H9 (cell line): ENCODE results near the gene FAM240A. TPM values are rescaled to one million over a fixed set of nuclear protein-coding genes. Genes with fewer than 3 reads are reported as not detected.

Experiments
- DNase-seq: peaks from one replicate; pipeline ENCODE4 v3.0.0-alpha.2; 2017
- H2AFZ ChIP-seq: one replicate; pipeline ENCODE4 v1.6.1; 2013; ENCODE audit warnings: mild to moderate bottlenecking, low read length, control low read depth, moderate library complexity
- H2AK5ac ChIP-seq: 2 replicates; pipeline ENCODE4 v1.6.1; 2013; ENCODE audit warnings: low read length, control low read depth, mixed read lengths; ENCODE audit not compliant: insufficient read length
- H2BK120ac ChIP-seq: one replicate; pipeline ENCODE4 v1.6.1; 2013; ENCODE audit warnings: low read depth, mild to moderate bottlenecking, low read length, control low read depth, inconsistent platforms; ENCODE audit not compliant: poor library complexity, severe bottlenecking
- H2BK12ac ChIP-seq: 2 replicates; pipeline ENCODE4 v1.6.1; 2013; ENCODE audit warnings: low read length, control low read depth, mixed read lengths, low read depth; ENCODE audit not compliant: insufficient read length
- H2BK15ac ChIP-seq: 2 replicates; pipeline ENCODE4 v1.6.1; 2013; ENCODE audit warnings: low read depth, low read length, control low read depth
- H2BK20ac ChIP-seq: one replicate; pipeline ENCODE4 v1.6.1; 2013; ENCODE audit warnings: low read depth, mild to moderate bottlenecking, low read length, control low read depth, inconsistent platforms; ENCODE audit not compliant: poor library complexity, severe bottlenecking
- H2BK5ac ChIP-seq: 2 replicates; pipeline ENCODE4 v1.6.1; 2013; ENCODE audit warnings: low read length, control low read depth, mixed read lengths; ENCODE audit not compliant: insufficient read length
- H3K14ac ChIP-seq: 2 replicates; pipeline ENCODE4 v1.6.1; 2013; ENCODE audit warnings: low read length, control low read depth; ENCODE audit not compliant: insufficient read depth
- H3K18ac ChIP-seq: 2 replicates; pipeline ENCODE4 v1.6.1; 2013; ENCODE audit warnings: low read depth, mild to moderate bottlenecking, mixed read lengths, low read length, control low read depth; ENCODE audit not compliant: insufficient read length
- H3K23ac ChIP-seq: 2 replicates; pipeline ENCODE4 v1.6.1; 2013; ENCODE audit warnings: low read length, control low read depth, mixed read lengths, low read depth; ENCODE audit not compliant: insufficient read length
- H3K23me2 ChIP-seq: 2 replicates; pipeline ENCODE4 v1.6.1; 2013; ENCODE audit warnings: low read depth, mild to moderate bottlenecking, mixed read lengths, low read length, control low read depth; ENCODE audit not compliant: insufficient read length, poor library complexity, severe bottlenecking
- H3K27ac ChIP-seq: 2 replicates; pipeline ENCODE4 v1.5.1; 2013; ENCODE audit warnings: low read length, control low read depth, mixed read lengths, low read depth; ENCODE audit not compliant: insufficient read length
- H3K27me3 ChIP-seq: 2 replicates; pipeline ENCODE4 v1.6.1; 2013; ENCODE audit warnings: low read length, control low read depth, inconsistent platforms; ENCODE audit not compliant: insufficient read depth
- H3K4ac ChIP-seq: 2 replicates; pipeline ENCODE4 v1.6.1; 2013; ENCODE audit warnings: low read depth, mild to moderate bottlenecking, control low read depth, inconsistent platforms, low read length, moderate library complexity
- H3K4me1 ChIP-seq: 2 replicates; pipeline ENCODE4 v1.6.1; 2013; ENCODE audit warnings: low read length, control low read depth, inconsistent platforms; ENCODE audit not compliant: insufficient read depth
- H3K4me2 ChIP-seq: 2 replicates; pipeline ENCODE4 v1.6.1; 2013; ENCODE audit warnings: low read length, control low read depth, mixed read lengths; ENCODE audit not compliant: insufficient read length, insufficient read depth
- H3K56ac ChIP-seq: 2 replicates; pipeline ENCODE4 v1.6.1; 2013; ENCODE audit warnings: low read depth, mild to moderate bottlenecking, mixed read lengths, low read length, control low read depth; ENCODE audit not compliant: insufficient read length
- H3K79me1 ChIP-seq: 2 replicates; pipeline ENCODE4 v1.6.1; 2013; ENCODE audit warnings: low read depth, mild to moderate bottlenecking, moderate library complexity, low read length, control low read depth, inconsistent platforms; ENCODE audit not compliant: insufficient read depth, poor library complexity, severe bottlenecking
- H3K79me2 ChIP-seq: 2 replicates; pipeline ENCODE4 v1.6.1; 2013; ENCODE audit warnings: low read length, control low read depth, inconsistent platforms; ENCODE audit not compliant: insufficient read depth
- H3K9ac ChIP-seq: 2 replicates; pipeline ENCODE4 v1.6.1; 2013; ENCODE audit warnings: low read length, control low read depth, mixed read lengths; ENCODE audit not compliant: insufficient read length; ENCODE audit errors: extremely low read depth
- H3K9me3 ChIP-seq: one replicate; pipeline ENCODE4 v1.6.1; 2013; ENCODE audit warnings: low read depth, low read length, inconsistent platforms; ENCODE audit not compliant: control insufficient read depth
- H3T11ph ChIP-seq: one replicate; pipeline ENCODE4 v1.6.1; 2013; ENCODE audit warnings: mild to moderate bottlenecking, low read length, control low read depth, inconsistent platforms
- H4K20me1 ChIP-seq: one replicate; pipeline ENCODE4 v1.6.1; 2013; ENCODE audit not compliant: control insufficient read depth, insufficient read length, insufficient read depth
- H4K5ac ChIP-seq: 2 replicates; pipeline ENCODE4 v1.6.1; 2013; ENCODE audit warnings: low read depth, mild to moderate bottlenecking, mixed read lengths, low read length, control low read depth; ENCODE audit not compliant: insufficient read length
- H4K8ac ChIP-seq: replicated peaks from 2 replicates; pipeline ENCODE4 v1.6.1; 2013; ENCODE audit warnings: low read length, control low read depth, mixed read lengths, low read depth; ENCODE audit not compliant: insufficient read length
- H4K91ac ChIP-seq: 2 replicates; pipeline ENCODE4 v1.6.1; 2013; ENCODE audit warnings: low read depth, mild to moderate bottlenecking, moderate library complexity, mixed read lengths, low read length, control low read depth; ENCODE audit not compliant: insufficient read length
- H3K27ac Mint-ChIP-seq, 3 experiments: 2 replicates in 2 of 3; 3 replicates in 1 of 3; pipeline ENCODE4 v1.8.0; 2020 to 2021; ENCODE audit warnings: mixed read lengths in 3 of 3, mild to moderate bottlenecking in 1 of 3, moderate library complexity in 1 of 3
- H3K27me3 Mint-ChIP-seq: 2 replicates; pipeline ENCODE4 v1.8.0; 2021; ENCODE audit warnings: low read depth, mild to moderate bottlenecking, moderate library complexity, mixed read lengths
- H3K36me3 Mint-ChIP-seq, 3 experiments: 2 replicates in 2 of 3; 3 replicates in 1 of 3; pipeline ENCODE4 v1.8.0; 2020 to 2021; ENCODE audit warnings: low read depth in 3 of 3, mixed read lengths in 3 of 3; ENCODE audit not compliant: insufficient read depth in 1 of 3
- H3K4me1 Mint-ChIP-seq, 2 experiments: 2 replicates each; pipeline ENCODE4 v1.8.0; 2020; ENCODE audit warnings: mixed read lengths in 2 of 2
- H3K4me3 Mint-ChIP-seq, 2 experiments: 2 replicates in 1 of 2; 3 replicates in 1 of 2; pipeline ENCODE4 v1.8.0; 2020 to 2021; ENCODE audit warnings: mild to moderate bottlenecking in 2 of 2, mixed read lengths in 2 of 2, moderate library complexity in 1 of 2
- H3K9me3 Mint-ChIP-seq, 2 experiments: 2 replicates in 1 of 2; 3 replicates in 1 of 2; pipeline ENCODE4 v1.8.0; 2020; ENCODE audit warnings: mild to moderate bottlenecking in 2 of 2, mixed read lengths in 2 of 2, moderate library complexity in 1 of 2
- WGBS: extraction: QIAGEN DNeasy Blood & Tissue Kit; methylation state at CpG from one replicate; pipeline ENCODE4 v1.1.7; 2013; ENCODE audit warnings: missing lambda C conversion rate, low lambda C conversion rate, mixed read lengths; ENCODE audit not compliant: insufficient read length; ENCODE audit errors: extremely low coverage; 5-methylcytosine and 5-hydroxymethylcytosine counted together
- total RNA-seq: library from RNA; stranded (reverse); gene quantifications from 2 replicates; pipeline ENCODE4 v1.2.1, GENCODE V29; 2021
- TF ChIP-seq, protein P1 (sequence below): fragments of 200-600 bp; sonication (generic); conservative IDR thresholded peaks from 3 replicates; pipeline ENCODE4 v1.8.0; 2021; ENCODE audit warnings: antibody characterized with exemption, mild to moderate bottlenecking

Gene FAM240A
- total RNA-seq, 1 experiment from 2014 or later: 0.11 TPM

DNA sequence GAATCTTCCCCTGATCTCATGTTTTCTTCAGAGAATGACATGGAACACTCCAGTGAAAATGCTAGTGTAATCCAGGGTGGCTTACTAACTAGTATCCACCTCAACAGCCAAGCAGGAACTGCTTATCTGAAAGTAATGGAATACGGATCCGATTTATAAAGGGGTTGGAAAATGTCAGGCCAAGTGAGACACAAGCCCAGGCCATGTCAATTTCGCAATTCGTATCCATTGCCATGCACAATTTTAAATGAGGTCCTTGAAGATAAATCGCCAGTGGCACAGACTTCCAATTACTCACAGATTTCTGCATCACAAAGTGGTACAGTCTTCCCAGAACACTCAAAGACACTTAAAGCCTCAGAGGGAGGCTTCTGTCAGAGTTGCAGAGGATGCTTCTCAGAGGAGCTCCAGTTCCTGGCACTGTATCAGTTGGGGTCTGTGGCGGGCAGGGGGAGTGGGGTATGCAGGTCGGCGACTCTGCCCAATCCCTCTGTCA lies 16.5 kb upstream of the FAM240A start:
- Histone ChIP-seq H2BK120ac (no peak overlapping the region), H2AK5ac (no peak overlapping the region), H2BK5ac (no peak overlapping the region), H2BK15ac (no peak overlapping the region), H3K9ac (no peak overlapping the region), H2BK12ac (no peak overlapping the region), H3K56ac (no peak overlapping the region), H3K4me2 (no peak overlapping the region), H4K8ac (no peak overlapping the region), H3K23me2 (no peaks in the 10 kb centered on the region), H3K79me2 (no peaks in the 10 kb centered on the region), H3T11ph (no peak overlapping the region), H3K4me1 (peaks cover 22% of the 10 kb centered on the region), H2AFZ (no peak overlapping the region), H3K9me3 (no peaks in the 10 kb centered on the region), H4K20me1 (no peaks in the 10 kb centered on the region), H4K5ac (no peak overlapping the region), H3K23ac (no peak overlapping the region), H3K27me3 (no peaks in the 10 kb centered on the region), H3K79me1 (no peaks in the 10 kb centered on the region), H3K18ac (no peak overlapping the region), H4K91ac (no peak overlapping the region), H3K4ac (no peak overlapping the region), H2BK20ac (no peak overlapping the region), H3K14ac (no peak overlapping the region), H3K27ac (no peak overlapping the region)
- peak overlapping the region in 1 of 3 experiments; percentile 45; a peak in 1 of 7 replicates for H3K27ac Mint-ChIP-seq
- peaks cover 3% of the 10 kb centered on the region for H3K27me3 Mint-ChIP-seq
- DNase-seq: no peak
- no peak overlapping the region for H3K4me3 Mint-ChIP-seq
- no CpG with 5 or more reads among the region's 8 CpGs for WGBS
- peaks cover 43 to 50% of the 10 kb centered on the region in 2 experiments for H3K4me1 Mint-ChIP-seq
- peaks cover 14 to 23% (median 18%) of the 10 kb centered on the region in 3 experiments for H3K36me3 Mint-ChIP-seq
- TF ChIP-seq, protein P1, sequence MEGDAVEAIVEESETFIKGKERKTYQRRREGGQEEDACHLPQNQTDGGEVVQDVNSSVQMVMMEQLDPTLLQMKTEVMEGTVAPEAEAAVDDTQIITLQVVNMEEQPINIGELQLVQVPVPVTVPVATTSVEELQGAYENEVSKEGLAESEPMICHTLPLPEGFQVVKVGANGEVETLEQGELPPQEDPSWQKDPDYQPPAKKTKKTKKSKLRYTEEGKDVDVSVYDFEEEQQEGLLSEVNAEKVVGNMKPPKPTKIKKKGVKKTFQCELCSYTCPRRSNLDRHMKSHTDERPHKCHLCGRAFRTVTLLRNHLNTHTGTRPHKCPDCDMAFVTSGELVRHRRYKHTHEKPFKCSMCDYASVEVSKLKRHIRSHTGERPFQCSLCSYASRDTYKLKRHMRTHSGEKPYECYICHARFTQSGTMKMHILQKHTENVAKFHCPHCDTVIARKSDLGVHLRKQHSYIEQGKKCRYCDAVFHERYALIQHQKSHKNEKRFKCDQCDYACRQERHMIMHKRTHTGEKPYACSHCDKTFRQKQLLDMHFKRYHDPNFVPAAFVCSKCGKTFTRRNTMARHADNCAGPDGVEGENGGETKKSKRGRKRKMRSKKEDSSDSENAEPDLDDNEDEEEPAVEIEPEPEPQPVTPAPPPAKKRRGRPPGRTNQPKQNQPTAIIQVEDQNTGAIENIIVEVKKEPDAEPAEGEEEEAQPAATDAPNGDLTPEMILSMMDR: no peak
- peaks cover 19 to 25% of the 10 kb centered on the region in 2 experiments for H3K9me3 Mint-ChIP-seq
